Smooth muscle cell (in vitro differentiated cells): ENCODE results near the gene VWA1. TPM values are rescaled to one million over a fixed set of nuclear protein-coding genes. Genes with fewer than 3 reads are reported as not detected.

Experiments
- DNase-seq: peaks from one replicate; lab custom pipeline; 2025; ENCODE audit not compliant: unreplicated experiment; lab: John Stamatoyannopoulos, UW
- H2AFZ ChIP-seq: fragments of 200-600 bp; sonication (generic); 2 replicates; pipeline ENCODE4 v1.6.0; 2016; ENCODE audit warnings: antibody characterized with exemption, low read depth, mild to moderate bottlenecking
- H3F3A ChIP-seq: fragments of 200-600 bp; sonication (generic); 2 replicates; pipeline ENCODE4 v1.6.0; 2017; ENCODE audit warnings: antibody characterized with exemption, low read depth
- H3K27ac ChIP-seq: fragments of 200-600 bp; sonication (generic); 2 replicates; pipeline ENCODE4 v1.5.1; 2016; ENCODE audit warnings: low read depth, mild to moderate bottlenecking
- H3K27me3 ChIP-seq: fragments of 200-600 bp; sonication (generic); 2 replicates; pipeline ENCODE4 v1.6.1; 2016; ENCODE audit warnings: low read depth, mild to moderate bottlenecking
- H3K36me3 ChIP-seq: fragments of 200-600 bp; sonication (generic); 2 replicates; pipeline ENCODE4 v1.5.1; 2016; ENCODE audit warnings: low read depth
- H3K4me1 ChIP-seq: fragments of 200-600 bp; sonication (generic); 2 replicates; pipeline ENCODE4 v1.5.1; 2016; ENCODE audit warnings: low read depth
- H3K4me2 ChIP-seq: fragments of 200-600 bp; sonication (generic); 2 replicates; pipeline ENCODE4 v1.6.0; 2016; ENCODE audit warnings: mild to moderate bottlenecking
- H3K4me3 ChIP-seq: fragments of 200-600 bp; sonication (generic); 2 replicates; pipeline ENCODE4 v1.5.1; 2016; ENCODE audit warnings: mild to moderate bottlenecking
- H3K79me2 ChIP-seq: fragments of 200-600 bp; sonication (generic); 2 replicates; pipeline ENCODE4 v1.6.0; 2016; ENCODE audit warnings: low read depth, mild to moderate bottlenecking
- H3K9ac ChIP-seq: fragments of 200-600 bp; sonication (generic); 2 replicates; pipeline ENCODE4 v1.6.0; 2016; ENCODE audit warnings: low read depth
- H3K9me3 ChIP-seq: fragments of 200-600 bp; sonication (generic); replicated peaks from 2 replicates; pipeline ENCODE4 v1.5.1; 2016; ENCODE audit warnings: low read depth
- H4K20me1 ChIP-seq: fragments of 200-600 bp; sonication (generic); 2 replicates; pipeline ENCODE4 v1.6.0; 2016; ENCODE audit warnings: low read depth
- WGBS: methylation state at CpG from one replicate; pipeline ENCODE4 v1.1.7; 2016; ENCODE audit warnings: low lambda C conversion rate; 5-methylcytosine and 5-hydroxymethylcytosine counted together
- polyA plus RNA-seq: library from polyadenylated mRNA; unstranded; fragments of >200 nt; fragmentation: Nextera tagmentation; extraction: Ambion mirVana; gene quantifications from 2 replicates; pipeline ENCODE4 v1.2.1, GENCODE V29; 2016
- total RNA-seq: library from RNA; depleted of rRNA; stranded (reverse); fragments of >200 nt; gene quantifications from 2 replicates; pipeline ENCODE4 v1.2.3, GENCODE V29; 2014
- TF ChIP-seq, protein P1 (sequence below): fragments of 200-600 bp; sonication (generic); IDR thresholded peaks from 2 replicates; pipeline ENCODE4 v1.5.1; 2017; ENCODE audit warnings: borderline replicate concordance, mild to moderate bottlenecking, antibody characterized with exemption; ENCODE audit not compliant: insufficient read depth, poor library complexity, severe bottlenecking

VWA1 gene
- total and polyA plus RNA-seq, 2 experiments from 2014 or later = 29.5 to 79.2 TPM

DNA sequence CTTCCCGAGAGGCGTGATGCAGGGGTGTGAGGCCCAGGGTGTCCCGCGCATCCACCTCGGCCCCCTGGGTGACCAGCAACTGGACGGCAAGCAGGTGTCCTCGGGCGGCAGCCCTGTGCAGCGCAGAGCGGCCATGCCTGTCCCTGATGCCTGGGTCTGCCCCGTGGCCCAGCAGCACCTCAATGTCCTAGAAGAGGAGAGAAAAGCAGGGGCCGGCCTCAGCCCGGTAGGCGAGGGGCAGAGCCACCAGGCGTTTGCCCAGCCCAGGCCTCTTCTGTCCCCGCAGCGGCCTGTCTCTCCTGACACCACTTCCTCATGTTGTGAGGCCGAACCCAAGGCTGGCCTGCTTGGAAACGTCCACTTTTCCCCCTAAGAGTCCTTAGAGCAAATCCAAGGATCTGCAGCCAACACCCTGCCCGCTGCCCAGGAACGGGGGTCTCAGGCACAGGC lies 16.1 kb upstream of the VWA1 start:
- H3K9me3 ChIP-seq = no peaks in the 10 kb centered on the region
- H2AFZ ChIP-seq = no peak overlapping the region
- H3F3A ChIP-seq = peaks cover under 1% of the 10 kb centered on the region
- H3K4me2 ChIP-seq = peak overlapping the region; percentile 50
- H3K27ac ChIP-seq = no peak overlapping the region
- no peak overlapping the region for H3K4me3 ChIP-seq
- 95% methylated on average over 19 of the region's 21 CpGs for WGBS
- DNase-seq = no peak
- no peaks in the 10 kb centered on the region for H3K27me3 ChIP-seq
- no peaks in the 10 kb centered on the region for H3K36me3 ChIP-seq
- H3K4me1 ChIP-seq = peaks cover 6% of the 10 kb centered on the region
- no peaks in the 10 kb centered on the region for H3K79me2 ChIP-seq
- TF ChIP-seq, protein P1, sequence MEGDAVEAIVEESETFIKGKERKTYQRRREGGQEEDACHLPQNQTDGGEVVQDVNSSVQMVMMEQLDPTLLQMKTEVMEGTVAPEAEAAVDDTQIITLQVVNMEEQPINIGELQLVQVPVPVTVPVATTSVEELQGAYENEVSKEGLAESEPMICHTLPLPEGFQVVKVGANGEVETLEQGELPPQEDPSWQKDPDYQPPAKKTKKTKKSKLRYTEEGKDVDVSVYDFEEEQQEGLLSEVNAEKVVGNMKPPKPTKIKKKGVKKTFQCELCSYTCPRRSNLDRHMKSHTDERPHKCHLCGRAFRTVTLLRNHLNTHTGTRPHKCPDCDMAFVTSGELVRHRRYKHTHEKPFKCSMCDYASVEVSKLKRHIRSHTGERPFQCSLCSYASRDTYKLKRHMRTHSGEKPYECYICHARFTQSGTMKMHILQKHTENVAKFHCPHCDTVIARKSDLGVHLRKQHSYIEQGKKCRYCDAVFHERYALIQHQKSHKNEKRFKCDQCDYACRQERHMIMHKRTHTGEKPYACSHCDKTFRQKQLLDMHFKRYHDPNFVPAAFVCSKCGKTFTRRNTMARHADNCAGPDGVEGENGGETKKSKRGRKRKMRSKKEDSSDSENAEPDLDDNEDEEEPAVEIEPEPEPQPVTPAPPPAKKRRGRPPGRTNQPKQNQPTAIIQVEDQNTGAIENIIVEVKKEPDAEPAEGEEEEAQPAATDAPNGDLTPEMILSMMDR = no peak
- no peaks in the 10 kb centered on the region for H4K20me1 ChIP-seq
- no peak overlapping the region for H3K9ac ChIP-seq

DNA sequence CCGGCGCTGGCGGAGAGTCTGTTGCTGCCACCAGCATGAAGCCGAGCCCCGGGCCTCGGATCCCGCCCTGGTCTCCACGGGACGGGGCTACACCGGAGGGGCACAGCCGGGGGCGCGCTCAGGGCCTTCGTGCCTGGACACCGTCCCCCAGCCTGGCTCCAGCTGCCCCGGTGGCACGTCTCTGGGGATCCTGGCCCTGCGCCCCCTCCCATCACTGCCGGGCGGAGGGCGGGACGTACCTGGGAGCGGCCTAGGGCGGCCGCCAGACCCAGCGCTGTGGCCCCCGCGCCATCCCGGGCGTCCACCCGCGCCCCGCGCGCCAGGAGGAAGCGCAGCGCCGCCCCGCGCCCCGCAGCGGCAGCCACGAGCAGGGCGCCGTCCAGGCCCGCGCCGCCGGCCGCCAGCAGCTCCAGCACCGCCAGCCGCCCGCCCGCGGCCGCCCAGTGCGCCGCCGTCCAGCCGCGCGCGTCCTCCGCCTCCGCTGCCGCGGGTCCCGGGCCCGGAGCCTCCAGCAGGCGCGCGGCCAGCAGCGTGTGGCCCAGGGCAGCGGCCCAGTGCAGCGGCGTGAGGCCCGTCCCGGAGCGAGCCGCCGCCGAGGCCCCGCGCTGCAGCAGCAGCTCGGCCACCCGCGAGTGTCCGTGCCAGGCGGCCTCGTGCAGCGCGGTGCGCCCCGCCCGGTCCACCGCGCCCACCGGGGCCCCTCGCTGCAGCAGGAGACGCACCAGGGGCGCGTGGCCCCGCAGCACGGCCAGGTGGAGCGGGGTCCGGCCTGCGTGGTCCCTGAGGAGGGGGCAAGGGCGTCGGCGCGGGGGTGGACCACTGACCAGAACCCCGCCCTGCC lies 15.5 kb upstream of the VWA1 start:
- no peak overlapping the region for H3K27ac ChIP-seq
- H3K9me3 ChIP-seq = no peaks in the 10 kb centered on the region
- DNase-seq = no peak
- H3K4me1 ChIP-seq = peaks cover 6% of the 10 kb centered on the region
- H3K36me3 ChIP-seq = no peaks in the 10 kb centered on the region
- peaks cover 7% of the 10 kb centered on the region for H3F3A ChIP-seq
- H2AFZ ChIP-seq = no peak overlapping the region
- peak overlapping the region; percentile 54 for H3K4me2 ChIP-seq
- H4K20me1 ChIP-seq = no peaks in the 10 kb centered on the region
- no peaks in the 10 kb centered on the region for H3K79me2 ChIP-seq
- TF ChIP-seq, protein P1 = no peak
- no peak overlapping the region for H3K9ac ChIP-seq
- no peaks in the 10 kb centered on the region for H3K27me3 ChIP-seq
- H3K4me3 ChIP-seq = peak overlapping the region; percentile 8
- WGBS = 28% methylated on average over 39 of the region's 112 CpGs

DNA sequence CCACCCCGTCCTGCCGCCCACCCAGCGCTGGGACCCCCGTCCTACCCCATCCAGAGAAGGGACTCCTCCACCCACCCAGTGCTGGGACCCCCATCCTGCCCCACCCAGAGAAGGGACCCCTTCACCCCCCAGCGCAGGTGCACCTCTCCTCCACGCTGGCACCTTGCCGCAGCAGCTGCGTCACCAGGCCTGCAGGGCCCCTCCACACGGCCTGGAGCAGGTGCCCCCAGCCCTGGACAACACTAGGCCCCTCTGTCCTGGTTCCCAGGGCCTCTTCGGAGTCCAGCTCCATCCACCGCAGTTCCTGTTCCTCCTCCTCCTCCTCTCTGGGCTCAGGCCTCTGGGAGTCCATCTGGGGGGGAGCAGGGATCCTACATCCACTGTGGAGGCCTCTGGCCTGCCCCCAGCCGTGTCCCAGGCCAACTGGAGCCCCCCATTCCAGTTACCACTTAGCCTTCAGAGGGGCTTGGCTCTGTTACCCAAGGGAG lies 14.8 kb upstream of the VWA1 start:
- no peak for DNase-seq
- no peaks in the 10 kb centered on the region for H3K27me3 ChIP-seq
- peak overlapping the region; percentile 54 for H3K4me2 ChIP-seq
- H2AFZ ChIP-seq = no peak overlapping the region
- TF ChIP-seq, protein P1 = no peak
- no peaks in the 10 kb centered on the region for H3K36me3 ChIP-seq
- H4K20me1 ChIP-seq = no peaks in the 10 kb centered on the region
- H3F3A ChIP-seq = peaks cover 7% of the 10 kb centered on the region
- H3K27ac ChIP-seq = peak overlapping the region; percentile 53
- 89% methylated on average over 4 of the region's 12 CpGs for WGBS
- no peaks in the 10 kb centered on the region for H3K79me2 ChIP-seq
- no peaks in the 10 kb centered on the region for H3K9me3 ChIP-seq
- peak overlapping the region; percentile 8 for H3K4me3 ChIP-seq
- no peak overlapping the region for H3K9ac ChIP-seq
- peaks cover 6% of the 10 kb centered on the region for H3K4me1 ChIP-seq
